ENCODE data around the gene SMO.

GRCh38 chr7:129257168-129257567 lies 68.7 kb downstream of the SMO start:
- TF ChIP-seq CTCF (IDR thresholded peaks at IDR 0.05; ENCODE audit: extremely low read depth in 1 of 2, insufficient read depth in 1 of 2, low read depth in 1 of 2, low read length in 2 of 2) (no peak), EZH2 (IDR thresholded peaks at IDR 0.05; ENCODE audit: borderline replicate concordance, low read depth, low read length, severe bottlenecking) (no peak), MYC (IDR thresholded peaks at IDR 0.05; ENCODE audit: low read depth, low read length) (no peak), POLR2A (IDR thresholded peaks at IDR 0.05; ENCODE audit: low read depth, low read length) (no peak), POLR2AphosphoS5 (IDR thresholded peaks at IDR 0.05; ENCODE audit: insufficient read depth, low read depth, low read length) (no peak)

Measured in endothelial cell of umbilical vein (primary cell).